ENCODE results near the gene FSD1. TPM values are rescaled to one million over a fixed set of nuclear protein-coding genes. Genes with fewer than 3 reads are reported as not detected.

FSD1 gene
- polyA plus RNA-seq, 1 experiment: 6.8 TPM

- CTCF ChIA-PET: no interaction called here
- POLR2A ChIA-PET: interaction anchor here (0.9 to 1.7 kb wide), 2 partner anchors 11 to 18 kb away, joined by 3 read pairs; partner anchors contain the start of gene MPND
Measured at GRCh38 chr19:4360641-4361151, 56.3 kb downstream of the FSD1 start.

GRCh38 chr19:4361152-4362046, 57.0 kb downstream of the FSD1 start:
- CTCF ChIA-PET: interaction anchor here (1.4 to 2.6 kb wide), 2 partner anchors 9 to 39 kb away, joined by 3 to 15 read pairs; partner anchors contain the start of gene SH3GL1
- Histone ChIP-seq H3K27me3 (ENCODE audit: control insufficient read depth, insufficient read depth, low read length) (no peaks in the 10 kb centered on the region), H3K27ac (ENCODE audit: low read depth, low read length) (no peak overlapping the region), H3K4me3 (ENCODE audit: low read depth, low read length) (no peak overlapping the region), H3K9me3 (ENCODE audit: control insufficient read depth, insufficient read depth, low read length) (no peaks in the 10 kb centered on the region; the same call in 1 of the 2 replicates)
- TF ChIP-seq CTCF (IDR thresholded peaks at IDR 0.05; ENCODE audit: low read depth, low read length): no peak
- DNase-seq (ENCODE audit: low read depth, low spot score): no peak
- POLR2A ChIA-PET: interaction anchor here (0.9 to 1.7 kb wide), 2 partner anchors 10 to 19 kb away, joined by 3 read pairs; partner anchors contain the start of gene MPND

More at GRCh38 chr19:4360641-4361151, 56.3 kb downstream of the FSD1 start:
- DNase-seq (ENCODE audit: low read depth, low spot score): no peak
- H3K9me3 ChIP-seq (ENCODE audit: control insufficient read depth, insufficient read depth, low read length): no peaks in the 10 kb centered on the region; the same call in 1 of the 2 replicates
- no peaks in the 10 kb centered on the region for H3K27me3 ChIP-seq (ENCODE audit: control insufficient read depth, insufficient read depth, low read length)
- no peak for TF ChIP-seq CTCF (IDR thresholded peaks at IDR 0.05; ENCODE audit: low read depth, low read length)
- H3K27ac ChIP-seq (ENCODE audit: low read depth, low read length): no peak overlapping the region
- H3K4me3 ChIP-seq (ENCODE audit: low read depth, low read length): no peak overlapping the region

GRCh38 chr19:4362101-4362828, 57.9 kb downstream of the FSD1 start:
- no peak for DNase-seq (ENCODE audit: low read depth, low spot score)
- H3K27me3 ChIP-seq (ENCODE audit: control insufficient read depth, insufficient read depth, low read length): no peaks in the 10 kb centered on the region
- H3K9me3 ChIP-seq (ENCODE audit: control insufficient read depth, insufficient read depth, low read length): no peaks in the 10 kb centered on the region; the same call in 1 of the 2 replicates
- CTCF ChIA-PET: interaction anchor here (1.4 to 2.6 kb wide), 2 partner anchors 9 to 38 kb away, joined by 3 to 15 read pairs; partner anchors contain the start of gene SH3GL1
- no peak for TF ChIP-seq CTCF (IDR thresholded peaks at IDR 0.05; ENCODE audit: low read depth, low read length)
- POLR2A ChIA-PET: no interaction called here
- H3K27ac ChIP-seq (ENCODE audit: low read depth, low read length): no peak overlapping the region
- no peak overlapping the region for H3K4me3 ChIP-seq (ENCODE audit: low read depth, low read length)

- ChIA-PET CTCF (interaction anchor here (1.4 to 2.6 kb wide), 2 partner anchors 10 to 38 kb away, joined by 3 to 15 read pairs; partner anchors contain the start of gene SH3GL1), POLR2A (no interaction called here)
- no peak for DNase-seq (ENCODE audit: low read depth, low spot score)
- Histone ChIP-seq H3K27ac (ENCODE audit: low read depth, low read length) (peak overlapping the region; percentile 11), H3K9me3 (ENCODE audit: control insufficient read depth, insufficient read depth, low read length) (no peaks in the 10 kb centered on the region; the same call in 1 of the 2 replicates), H3K27me3 (ENCODE audit: control insufficient read depth, insufficient read depth, low read length) (no peaks in the 10 kb centered on the region), H3K4me3 (ENCODE audit: low read depth, low read length) (no peak overlapping the region)
- peak; percentile 31 for TF ChIP-seq CTCF (IDR thresholded peaks at IDR 0.05; ENCODE audit: low read depth, low read length)
Measured at GRCh38 chr19:4362831-4363545, 58.6 kb downstream of the FSD1 start.

All from AG04450 (cell line).